ENCODE data around the gene SRGAP2C. TPM values are rescaled to one million over a fixed set of nuclear protein-coding genes. Genes with fewer than 3 reads are reported as not detected.
"Not testable (repeated sequence)": the region's sequence is repeated elsewhere in the genome, so short reads cannot be mapped to it uniquely, and the experiment has no call there.

SRGAP2C gene
- total RNA-seq, 2 experiments from 2014 or later, result 32.3 to 33.6 TPM

GRCh38 chr1:121226925-121227324 lies 42.1 kb downstream of the SRGAP2C start:
- H3K27ac Mint-ChIP-seq; H3K4me1 Mint-ChIP-seq; H3K4me3 Mint-ChIP-seq; CTCF ChIA-PET; DNase-seq; H3K9me3 Mint-ChIP-seq; H3K36me3 Mint-ChIP-seq (ENCODE audit: low read depth); H3K27me3 Mint-ChIP-seq; POLR2A ChIA-PET: not testable (repeated sequence)

- H3K9me3 Mint-ChIP-seq; POLR2A ChIA-PET; H3K27me3 Mint-ChIP-seq; H3K36me3 Mint-ChIP-seq (ENCODE audit: low read depth); DNase-seq; CTCF ChIA-PET; H3K4me3 Mint-ChIP-seq; H3K27ac Mint-ChIP-seq; H3K4me1 Mint-ChIP-seq: not testable (repeated sequence)
Measured at GRCh38 chr1:121227544-121228330, 43.0 kb downstream of the SRGAP2C start.

DNA sequence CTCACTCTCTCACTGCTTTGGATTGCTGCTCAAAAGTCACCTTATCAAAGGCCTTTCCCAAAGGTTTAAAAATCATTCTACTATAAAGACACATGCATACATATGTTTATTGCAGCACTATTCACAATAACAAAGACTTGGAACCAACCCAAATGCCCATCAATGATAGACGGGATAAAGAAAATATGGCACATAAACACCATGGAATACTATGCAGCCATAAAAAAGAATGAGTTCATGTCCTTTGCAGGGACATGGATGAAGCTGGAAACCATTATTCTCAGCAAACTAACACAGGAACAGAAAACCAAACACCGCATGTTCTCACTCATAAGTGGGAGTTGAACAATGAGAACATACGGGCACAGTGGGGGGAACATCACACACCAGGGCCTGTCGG lies 45.9 kb downstream of the SRGAP2C start:
- POLR2A ChIA-PET; H3K36me3 Mint-ChIP-seq (ENCODE audit: low read depth); H3K4me3 Mint-ChIP-seq: not testable (repeated sequence)

GRCh38 chr1:121232445-121233125 lies 47.8 kb downstream of the SRGAP2C start:
- H3K36me3 Mint-ChIP-seq (ENCODE audit: low read depth); H3K27ac Mint-ChIP-seq; H3K4me3 Mint-ChIP-seq; DNase-seq; CTCF ChIA-PET; H3K9me3 Mint-ChIP-seq; H3K4me1 Mint-ChIP-seq; POLR2A ChIA-PET; H3K27me3 Mint-ChIP-seq: not testable (repeated sequence)

More for the DNA sequence above, 45.9 kb downstream of the SRGAP2C start:
- DNase-seq, H3K27me3 Mint-ChIP-seq, CTCF ChIA-PET, H3K27ac Mint-ChIP-seq, H3K4me1 Mint-ChIP-seq, H3K9me3 Mint-ChIP-seq: not testable (repeated sequence)

- H3K36me3 Mint-ChIP-seq (ENCODE audit: low read depth); DNase-seq; H3K4me1 Mint-ChIP-seq; H3K27me3 Mint-ChIP-seq; CTCF ChIA-PET; H3K4me3 Mint-ChIP-seq; H3K27ac Mint-ChIP-seq; POLR2A ChIA-PET; H3K9me3 Mint-ChIP-seq: not testable (repeated sequence)
Measured at GRCh38 chr1:121234090-121234759, 49.5 kb downstream of the SRGAP2C start.

GRCh38 chr1:121238384-121238783 lies 53.6 kb downstream of the SRGAP2C start:
- H3K27ac Mint-ChIP-seq; H3K9me3 Mint-ChIP-seq; H3K27me3 Mint-ChIP-seq; POLR2A ChIA-PET; H3K36me3 Mint-ChIP-seq (ENCODE audit: low read depth); H3K4me3 Mint-ChIP-seq; DNase-seq; CTCF ChIA-PET; H3K4me1 Mint-ChIP-seq: not testable (repeated sequence)

DNA sequence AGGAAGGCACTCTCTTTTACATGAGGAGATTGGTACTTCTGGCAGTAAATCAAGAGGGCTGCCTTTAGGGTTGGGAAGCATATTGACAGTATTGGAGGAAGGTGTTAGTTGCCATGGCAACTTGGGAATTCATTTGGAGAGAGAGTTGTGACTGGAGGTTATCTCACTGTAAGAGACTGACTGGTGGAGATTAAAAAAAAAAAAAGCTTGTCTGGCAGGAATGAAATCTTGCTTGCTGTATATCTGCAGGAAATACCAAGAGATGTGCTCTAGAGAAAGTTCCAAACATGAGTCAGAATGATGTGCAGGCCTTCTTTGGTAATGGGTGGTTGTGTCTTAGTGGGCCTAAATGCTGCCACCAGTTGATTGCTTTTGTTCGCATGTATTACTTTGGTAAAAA lies 59.1 kb downstream of the SRGAP2C start:
- CTCF ChIA-PET; DNase-seq; H3K4me3 Mint-ChIP-seq; POLR2A ChIA-PET; H3K4me1 Mint-ChIP-seq; H3K36me3 Mint-ChIP-seq (ENCODE audit: low read depth); H3K27me3 Mint-ChIP-seq; H3K9me3 Mint-ChIP-seq; H3K27ac Mint-ChIP-seq: not testable (repeated sequence)

DNA sequence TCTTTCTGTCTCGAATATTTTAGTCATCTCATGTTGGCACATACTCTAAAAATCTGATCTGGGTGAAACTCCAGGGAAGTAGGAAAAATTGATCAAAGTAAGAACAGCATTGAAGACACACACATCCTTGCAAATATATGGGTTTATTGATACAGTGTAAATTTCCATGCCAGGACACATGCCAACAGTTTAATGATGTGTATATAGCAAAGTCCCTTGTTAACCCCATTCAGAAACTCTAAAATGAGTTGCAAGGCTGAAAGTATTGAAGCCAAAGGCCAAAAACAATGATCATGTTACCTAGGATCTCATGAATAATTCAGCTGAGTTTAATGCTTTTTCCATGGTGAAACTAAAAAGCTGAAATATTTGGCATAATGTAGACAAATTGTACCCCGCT lies 61.6 kb downstream of the SRGAP2C start:
- H3K27ac Mint-ChIP-seq; H3K9me3 Mint-ChIP-seq; DNase-seq; H3K36me3 Mint-ChIP-seq (ENCODE audit: low read depth); H3K27me3 Mint-ChIP-seq; CTCF ChIA-PET; H3K4me3 Mint-ChIP-seq; POLR2A ChIA-PET; H3K4me1 Mint-ChIP-seq: not testable (repeated sequence)

DNA sequence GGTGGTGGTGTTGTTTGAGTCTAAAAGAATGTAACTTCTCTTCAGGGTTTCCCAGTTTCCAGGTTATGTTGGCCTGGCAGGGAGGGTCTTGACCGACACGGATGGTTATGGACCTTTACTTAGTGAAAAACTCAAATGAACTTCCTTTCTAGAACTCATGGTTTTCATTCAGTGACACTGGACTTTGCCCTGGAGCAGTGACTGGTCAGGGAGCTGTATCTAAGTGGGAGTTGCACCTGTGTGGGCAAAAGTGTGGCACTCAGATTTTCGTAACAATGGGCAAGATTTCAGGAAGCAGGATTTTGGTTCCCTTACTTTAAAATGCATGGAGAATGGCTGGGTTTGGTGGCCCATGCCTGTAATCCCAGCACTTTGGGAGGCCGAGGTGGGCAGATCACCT lies 67.9 kb downstream of the SRGAP2C start:
- POLR2A ChIA-PET; H3K36me3 Mint-ChIP-seq (ENCODE audit: low read depth); DNase-seq; H3K4me1 Mint-ChIP-seq; H3K9me3 Mint-ChIP-seq; H3K27me3 Mint-ChIP-seq; H3K4me3 Mint-ChIP-seq; H3K27ac Mint-ChIP-seq; CTCF ChIA-PET: not testable (repeated sequence)

DNA sequence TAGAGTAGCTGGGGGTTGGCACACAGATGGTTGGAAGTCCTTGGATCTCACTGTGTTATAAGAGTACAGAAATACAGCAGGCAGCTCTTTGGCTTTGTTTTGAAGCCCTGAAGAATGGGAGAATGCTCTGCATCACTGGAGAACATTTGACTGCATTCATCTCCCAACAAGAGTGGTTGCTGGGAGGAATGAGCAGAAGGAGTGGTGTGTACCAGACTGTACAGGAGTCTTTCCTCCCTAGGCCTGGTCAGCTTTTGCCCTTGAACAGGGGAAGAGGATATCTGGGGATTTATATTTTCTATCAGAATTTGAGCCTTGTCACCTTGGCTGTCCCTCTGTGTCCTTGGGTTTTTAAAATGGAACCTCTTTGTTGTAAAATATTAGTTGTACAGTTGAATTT lies 69.8 kb downstream of the SRGAP2C start:
- H3K27me3 Mint-ChIP-seq; H3K9me3 Mint-ChIP-seq; POLR2A ChIA-PET; H3K27ac Mint-ChIP-seq; H3K4me1 Mint-ChIP-seq; H3K36me3 Mint-ChIP-seq (ENCODE audit: low read depth); CTCF ChIA-PET; DNase-seq; H3K4me3 Mint-ChIP-seq: not testable (repeated sequence)

GRCh38 chr1:121257632-121258031 lies 72.9 kb downstream of the SRGAP2C start:
- CTCF ChIA-PET; DNase-seq; H3K4me1 Mint-ChIP-seq; H3K4me3 Mint-ChIP-seq; H3K36me3 Mint-ChIP-seq (ENCODE audit: low read depth); H3K9me3 Mint-ChIP-seq; H3K27ac Mint-ChIP-seq; POLR2A ChIA-PET; H3K27me3 Mint-ChIP-seq: not testable (repeated sequence)

DNA sequence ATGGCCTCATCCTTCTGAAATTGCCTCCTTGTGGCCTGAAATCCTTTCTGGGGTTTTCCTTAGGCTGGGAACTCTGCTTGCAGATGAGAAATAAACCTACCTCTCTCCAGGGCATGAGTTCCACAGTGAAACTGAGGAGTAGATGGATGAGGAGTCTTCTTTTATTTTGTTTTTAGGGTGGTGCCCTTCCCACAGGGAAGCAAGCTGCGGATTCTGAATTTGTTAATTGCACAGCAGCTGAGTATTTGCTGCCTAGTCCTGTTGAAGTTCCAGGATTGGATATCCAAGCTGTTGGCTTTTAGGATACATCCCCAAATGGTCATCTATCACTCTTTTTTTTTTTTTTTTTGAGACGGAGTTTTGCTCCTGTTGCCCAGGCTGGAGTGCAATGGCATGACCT lies 73.4 kb downstream of the SRGAP2C start:
- DNase-seq; CTCF ChIA-PET; H3K4me1 Mint-ChIP-seq; POLR2A ChIA-PET; H3K27me3 Mint-ChIP-seq; H3K4me3 Mint-ChIP-seq; H3K9me3 Mint-ChIP-seq; H3K36me3 Mint-ChIP-seq (ENCODE audit: low read depth); H3K27ac Mint-ChIP-seq: not testable (repeated sequence)

GRCh38 chr1:121260205-121260604 lies 75.4 kb downstream of the SRGAP2C start:
- H3K9me3 Mint-ChIP-seq; H3K36me3 Mint-ChIP-seq (ENCODE audit: low read depth); POLR2A ChIA-PET; H3K4me1 Mint-ChIP-seq; H3K4me3 Mint-ChIP-seq; CTCF ChIA-PET; DNase-seq; H3K27me3 Mint-ChIP-seq; H3K27ac Mint-ChIP-seq: not testable (repeated sequence)

- H3K4me1 Mint-ChIP-seq; H3K4me3 Mint-ChIP-seq; POLR2A ChIA-PET; H3K9me3 Mint-ChIP-seq; H3K27me3 Mint-ChIP-seq; H3K36me3 Mint-ChIP-seq (ENCODE audit: low read depth); DNase-seq; CTCF ChIA-PET; H3K27ac Mint-ChIP-seq: not testable (repeated sequence)
Measured at GRCh38 chr1:121262163-121262562, 77.4 kb downstream of the SRGAP2C start.
